A549 (cell line): Measurements from ENCODE around the gene MEGF6.

Experiments
- CEBPB ChIP-seq, 2 experiments: fragments of >200 bp in 1 of 2; sonication (Bioruptor Twin) in 1 of 2; formaldehyde crosslinking in 1 of 2; IDR thresholded peaks; 2 replicates each; pipeline ENCODE4 v1.6.1; 2012 to 2016
- EP300 ChIP-seq, 2 experiments: fragments of >200 bp; sonication (Bioruptor Twin); formaldehyde crosslinking; IDR thresholded peaks; 2 replicates in 1 of 2; 3 replicates in 1 of 2; pipeline ENCODE4 v1.6.1; 2016 to 2017
- HDAC2 ChIP-seq: fragments of 200-600 bp; sonication (generic); IDR thresholded peaks from 2 replicates; pipeline ENCODE4 v1.6.1; 2016
- MAFK ChIP-seq: fragments of 450-650 bp; IDR thresholded peaks from 2 replicates; pipeline ENCODE4 v1.6.1; 2014; ENCODE audit not compliant: partially characterized antibody
- MAZ ChIP-seq: fragments of 150-350 bp; IDR thresholded peaks from 2 replicates; pipeline ENCODE4 v1.6.1; 2014; ENCODE audit warnings: antibody characterized with exemption, low read depth, low read length, borderline replicate concordance
- POLR2A ChIP-seq: IDR thresholded peaks from 2 replicates; pipeline ENCODE4 v1.6.1; 2012; ENCODE audit warnings: mild to moderate bottlenecking, low read length
- POLR2AphosphoS2 ChIP-seq: conservative IDR thresholded peaks from 2 replicates; pipeline ENCODE4 v1.6.1; 2012; ENCODE audit warnings: low read length, improper control_type of control experiment, inconsistent platforms
- RCOR1 ChIP-seq: fragments of 150-350 bp; IDR thresholded peaks from 2 replicates; pipeline ENCODE4 v1.6.1; 2014; ENCODE audit warnings: antibody characterized with exemption, low read length, low read depth
- TF ChIP-seq, protein P1 (sequence below): fragments of >200 bp; sonication (Bioruptor Twin); formaldehyde crosslinking; IDR thresholded peaks from 3 replicates; pipeline ENCODE4 v1.5.1; 2016
- TF ChIP-seq, protein P2 (sequence below): fragments of 150-350 bp; IDR thresholded peaks from 2 replicates; pipeline ENCODE4 v1.6.1; 2014; ENCODE audit warnings: low read depth, mild to moderate bottlenecking, low read length
- TF ChIP-seq, protein P3 (sequence below): fragments of 200-600 bp; sonication (generic); IDR thresholded peaks from 2 replicates; pipeline ENCODE4 v1.6.1; 2016; ENCODE audit warnings: antibody characterized with exemption, mild to moderate bottlenecking, moderate library complexity

DNA sequence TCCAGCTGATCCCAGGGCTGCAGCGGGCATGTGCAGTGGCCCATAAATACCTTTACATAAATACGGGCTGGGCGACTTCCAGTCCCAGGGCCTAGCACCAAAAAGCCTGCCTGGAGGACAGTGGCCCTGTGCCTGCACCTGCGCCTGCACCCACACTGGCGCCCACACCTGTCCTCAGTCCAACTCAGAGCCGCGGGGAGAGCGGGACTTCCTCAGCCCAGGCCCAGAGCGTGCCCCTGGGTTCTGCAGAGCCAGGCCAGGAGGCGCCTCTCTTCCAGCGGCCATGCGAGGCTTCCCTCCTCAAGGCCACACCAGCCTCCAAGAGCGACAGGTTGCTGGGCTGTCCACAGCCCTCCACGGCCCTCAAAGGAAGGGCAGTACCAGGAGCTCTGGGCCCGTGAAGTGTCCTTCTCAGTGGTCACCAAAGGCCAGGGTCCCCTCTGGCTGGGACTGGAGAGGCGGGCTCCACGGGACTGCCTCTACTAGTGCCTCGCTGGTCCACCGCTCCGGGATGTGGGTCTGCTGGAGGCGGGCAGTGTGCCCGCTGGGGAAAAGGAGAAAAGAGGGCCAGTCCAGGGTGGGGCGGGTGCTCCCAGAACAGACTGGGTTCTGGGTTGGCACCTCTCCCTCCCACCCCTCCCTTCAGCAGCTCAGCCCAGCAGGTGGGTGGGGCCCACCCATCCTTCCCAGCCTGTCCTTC, 121.1 kb downstream of the MEGF6 start:
- TF ChIP-seq, protein P1, sequence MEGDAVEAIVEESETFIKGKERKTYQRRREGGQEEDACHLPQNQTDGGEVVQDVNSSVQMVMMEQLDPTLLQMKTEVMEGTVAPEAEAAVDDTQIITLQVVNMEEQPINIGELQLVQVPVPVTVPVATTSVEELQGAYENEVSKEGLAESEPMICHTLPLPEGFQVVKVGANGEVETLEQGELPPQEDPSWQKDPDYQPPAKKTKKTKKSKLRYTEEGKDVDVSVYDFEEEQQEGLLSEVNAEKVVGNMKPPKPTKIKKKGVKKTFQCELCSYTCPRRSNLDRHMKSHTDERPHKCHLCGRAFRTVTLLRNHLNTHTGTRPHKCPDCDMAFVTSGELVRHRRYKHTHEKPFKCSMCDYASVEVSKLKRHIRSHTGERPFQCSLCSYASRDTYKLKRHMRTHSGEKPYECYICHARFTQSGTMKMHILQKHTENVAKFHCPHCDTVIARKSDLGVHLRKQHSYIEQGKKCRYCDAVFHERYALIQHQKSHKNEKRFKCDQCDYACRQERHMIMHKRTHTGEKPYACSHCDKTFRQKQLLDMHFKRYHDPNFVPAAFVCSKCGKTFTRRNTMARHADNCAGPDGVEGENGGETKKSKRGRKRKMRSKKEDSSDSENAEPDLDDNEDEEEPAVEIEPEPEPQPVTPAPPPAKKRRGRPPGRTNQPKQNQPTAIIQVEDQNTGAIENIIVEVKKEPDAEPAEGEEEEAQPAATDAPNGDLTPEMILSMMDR = no peak
- TF ChIP-seq MAFK (no peak), HDAC2 (no peak), POLR2AphosphoS2 (no peak), RCOR1 (no peak), EP300 (IDR thresholded peaks at IDR 0.05) (no peak), POLR2A (no peak), CEBPB (IDR thresholded peaks at IDR 0.05) (no peak), MAZ (no peak)
- TF ChIP-seq, protein P2, sequence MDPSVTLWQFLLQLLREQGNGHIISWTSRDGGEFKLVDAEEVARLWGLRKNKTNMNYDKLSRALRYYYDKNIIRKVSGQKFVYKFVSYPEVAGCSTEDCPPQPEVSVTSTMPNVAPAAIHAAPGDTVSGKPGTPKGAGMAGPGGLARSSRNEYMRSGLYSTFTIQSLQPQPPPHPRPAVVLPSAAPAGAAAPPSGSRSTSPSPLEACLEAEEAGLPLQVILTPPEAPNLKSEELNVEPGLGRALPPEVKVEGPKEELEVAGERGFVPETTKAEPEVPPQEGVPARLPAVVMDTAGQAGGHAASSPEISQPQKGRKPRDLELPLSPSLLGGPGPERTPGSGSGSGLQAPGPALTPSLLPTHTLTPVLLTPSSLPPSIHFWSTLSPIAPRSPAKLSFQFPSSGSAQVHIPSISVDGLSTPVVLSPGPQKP = no peak
- TF ChIP-seq, protein P3, sequence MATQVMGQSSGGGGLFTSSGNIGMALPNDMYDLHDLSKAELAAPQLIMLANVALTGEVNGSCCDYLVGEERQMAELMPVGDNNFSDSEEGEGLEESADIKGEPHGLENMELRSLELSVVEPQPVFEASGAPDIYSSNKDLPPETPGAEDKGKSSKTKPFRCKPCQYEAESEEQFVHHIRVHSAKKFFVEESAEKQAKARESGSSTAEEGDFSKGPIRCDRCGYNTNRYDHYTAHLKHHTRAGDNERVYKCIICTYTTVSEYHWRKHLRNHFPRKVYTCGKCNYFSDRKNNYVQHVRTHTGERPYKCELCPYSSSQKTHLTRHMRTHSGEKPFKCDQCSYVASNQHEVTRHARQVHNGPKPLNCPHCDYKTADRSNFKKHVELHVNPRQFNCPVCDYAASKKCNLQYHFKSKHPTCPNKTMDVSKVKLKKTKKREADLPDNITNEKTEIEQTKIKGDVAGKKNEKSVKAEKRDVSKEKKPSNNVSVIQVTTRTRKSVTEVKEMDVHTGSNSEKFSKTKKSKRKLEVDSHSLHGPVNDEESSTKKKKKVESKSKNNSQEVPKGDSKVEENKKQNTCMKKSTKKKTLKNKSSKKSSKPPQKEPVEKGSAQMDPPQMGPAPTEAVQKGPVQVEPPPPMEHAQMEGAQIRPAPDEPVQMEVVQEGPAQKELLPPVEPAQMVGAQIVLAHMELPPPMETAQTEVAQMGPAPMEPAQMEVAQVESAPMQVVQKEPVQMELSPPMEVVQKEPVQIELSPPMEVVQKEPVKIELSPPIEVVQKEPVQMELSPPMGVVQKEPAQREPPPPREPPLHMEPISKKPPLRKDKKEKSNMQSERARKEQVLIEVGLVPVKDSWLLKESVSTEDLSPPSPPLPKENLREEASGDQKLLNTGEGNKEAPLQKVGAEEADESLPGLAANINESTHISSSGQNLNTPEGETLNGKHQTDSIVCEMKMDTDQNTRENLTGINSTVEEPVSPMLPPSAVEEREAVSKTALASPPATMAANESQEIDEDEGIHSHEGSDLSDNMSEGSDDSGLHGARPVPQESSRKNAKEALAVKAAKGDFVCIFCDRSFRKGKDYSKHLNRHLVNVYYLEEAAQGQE = no peak
